H1 (cell line): ENCODE data around the gene SDSL. TPM values are rescaled to one million over a fixed set of nuclear protein-coding genes. Genes with fewer than 3 reads are reported as not detected.

Experiments used
- EGR1 ChIP-seq: IDR thresholded peaks from 2 replicates; pipeline ENCODE4 v1.6.1; 2011; ENCODE audit warnings: low read depth, low read length, borderline replicate concordance
- NANOG ChIP-seq: IDR thresholded peaks from 2 replicates; pipeline ENCODE4 v1.6.1; 2011; ENCODE audit warnings: low read length, low read depth, mild to moderate bottlenecking, inconsistent platforms; ENCODE audit not compliant: insufficient read depth, poor library complexity, severe bottlenecking
- polyA plus RNA-seq, 7 experiments: library from polyadenylated mRNA; depleted of rRNA in 3 of 7; stranded (reverse) in 5 of 7; unstranded in 2 of 7; fragments of >200 nt in 5 of 7; fragments of 200-250 nt in 2 of 7; gene quantifications; 1 replicate in 5 of 7; 2 replicates in 1 of 7; 4 replicates in 1 of 7; pipeline versions ENCODE4 v1.2.1 to v1.2.3, GENCODE V29; 2011 to 2013; ENCODE audit warnings: missing spikeins in 2 of 7, mixed read lengths in 2 of 7
- total RNA-seq: library from RNA; stranded (reverse); fragmentation: NEBNext Ultra II Directional; extraction: Animal tissue kit (Norgen Biotek cat#: 25700); gene quantifications from 2 replicates; pipeline ENCODE4 v1.2.1, GENCODE V29; 2021
- TF ChIP-seq, protein P1 (sequence below): IDR thresholded peaks from 2 replicates; pipeline ENCODE4 v1.6.1; 2011; ENCODE audit warnings: low read depth, mild to moderate bottlenecking, low read length; ENCODE audit not compliant: insufficient read depth

SDSL gene
- total and polyA plus RNA-seq, 2 of the 8 experiments (the other 6 are each of a cell fraction or from before 2014, with no cell fraction given) = 0.69 to 1.3 TPM

DNA sequence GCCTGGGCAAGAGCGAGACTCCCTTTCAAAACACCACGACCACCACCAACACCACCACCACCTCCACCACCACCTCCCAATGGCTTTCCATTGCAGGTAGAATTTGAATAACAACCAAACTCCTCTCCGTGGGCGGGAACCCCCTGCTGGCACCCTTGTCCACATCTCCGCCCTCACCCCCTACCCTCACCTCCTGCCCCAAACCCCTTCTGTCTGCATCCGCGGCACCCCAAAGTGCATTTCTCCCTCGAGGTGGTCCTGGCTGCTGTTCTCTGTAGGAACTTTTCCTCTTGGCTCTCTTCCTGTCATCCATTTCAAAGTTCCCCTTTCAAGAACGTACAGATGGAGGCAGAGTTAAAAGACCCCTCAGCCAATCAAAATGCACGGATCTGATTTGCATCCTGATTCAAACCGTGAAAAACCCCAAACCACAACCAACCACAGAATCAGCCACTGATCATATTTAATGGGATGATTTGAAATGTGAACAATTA is 3.8 kb downstream of the SDSL start (continued):
- TF ChIP-seq NANOG (no peak), EGR1 (peak; percentile 90)
- TF ChIP-seq, protein P1, sequence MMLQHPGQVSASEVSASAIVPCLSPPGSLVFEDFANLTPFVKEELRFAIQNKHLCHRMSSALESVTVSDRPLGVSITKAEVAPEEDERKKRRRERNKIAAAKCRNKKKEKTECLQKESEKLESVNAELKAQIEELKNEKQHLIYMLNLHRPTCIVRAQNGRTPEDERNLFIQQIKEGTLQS = no peak
- TF ChIP-seq, all 59 proteins: peak for 9
